H9 (cell line): ENCODE measurements around the gene MRPS18A. TPM values are rescaled to one million over a fixed set of nuclear protein-coding genes. Genes with fewer than 3 reads are reported as not detected.

ENCODE experiments used
- DNase-seq: peaks from one replicate; pipeline ENCODE4 v3.0.0-alpha.2; 2017
- H2AFZ ChIP-seq: one replicate; pipeline ENCODE4 v1.6.1; 2013; ENCODE audit warnings: mild to moderate bottlenecking, low read length, control low read depth, moderate library complexity
- H2AK5ac ChIP-seq: 2 replicates; pipeline ENCODE4 v1.6.1; 2013; ENCODE audit warnings: low read length, control low read depth, mixed read lengths; ENCODE audit not compliant: insufficient read length
- H2BK120ac ChIP-seq: one replicate; pipeline ENCODE4 v1.6.1; 2013; ENCODE audit warnings: low read depth, mild to moderate bottlenecking, low read length, control low read depth, inconsistent platforms; ENCODE audit not compliant: poor library complexity, severe bottlenecking
- H2BK12ac ChIP-seq: 2 replicates; pipeline ENCODE4 v1.6.1; 2013; ENCODE audit warnings: low read length, control low read depth, mixed read lengths, low read depth; ENCODE audit not compliant: insufficient read length
- H2BK15ac ChIP-seq: 2 replicates; pipeline ENCODE4 v1.6.1; 2013; ENCODE audit warnings: low read depth, low read length, control low read depth
- H2BK20ac ChIP-seq: one replicate; pipeline ENCODE4 v1.6.1; 2013; ENCODE audit warnings: low read depth, mild to moderate bottlenecking, low read length, control low read depth, inconsistent platforms; ENCODE audit not compliant: poor library complexity, severe bottlenecking
- H2BK5ac ChIP-seq: 2 replicates; pipeline ENCODE4 v1.6.1; 2013; ENCODE audit warnings: low read length, control low read depth, mixed read lengths; ENCODE audit not compliant: insufficient read length
- H3K14ac ChIP-seq: 2 replicates; pipeline ENCODE4 v1.6.1; 2013; ENCODE audit warnings: low read length, control low read depth; ENCODE audit not compliant: insufficient read depth
- H3K18ac ChIP-seq: 2 replicates; pipeline ENCODE4 v1.6.1; 2013; ENCODE audit warnings: low read depth, mild to moderate bottlenecking, mixed read lengths, low read length, control low read depth; ENCODE audit not compliant: insufficient read length
- H3K23ac ChIP-seq: 2 replicates; pipeline ENCODE4 v1.6.1; 2013; ENCODE audit warnings: low read length, control low read depth, mixed read lengths, low read depth; ENCODE audit not compliant: insufficient read length
- H3K23me2 ChIP-seq: 2 replicates; pipeline ENCODE4 v1.6.1; 2013; ENCODE audit warnings: low read depth, mild to moderate bottlenecking, mixed read lengths, low read length, control low read depth; ENCODE audit not compliant: insufficient read length, poor library complexity, severe bottlenecking
- H3K27ac ChIP-seq: 2 replicates; pipeline ENCODE4 v1.5.1; 2013; ENCODE audit warnings: low read length, control low read depth, mixed read lengths, low read depth; ENCODE audit not compliant: insufficient read length
- H3K27me3 ChIP-seq: 2 replicates; pipeline ENCODE4 v1.6.1; 2013; ENCODE audit warnings: low read length, control low read depth, inconsistent platforms; ENCODE audit not compliant: insufficient read depth
- H3K4ac ChIP-seq: 2 replicates; pipeline ENCODE4 v1.6.1; 2013; ENCODE audit warnings: low read depth, mild to moderate bottlenecking, control low read depth, inconsistent platforms, low read length, moderate library complexity
- H3K4me1 ChIP-seq: 2 replicates; pipeline ENCODE4 v1.6.1; 2013; ENCODE audit warnings: low read length, control low read depth, inconsistent platforms; ENCODE audit not compliant: insufficient read depth
- H3K4me2 ChIP-seq: 2 replicates; pipeline ENCODE4 v1.6.1; 2013; ENCODE audit warnings: low read length, control low read depth, mixed read lengths; ENCODE audit not compliant: insufficient read length, insufficient read depth
- H3K56ac ChIP-seq: 2 replicates; pipeline ENCODE4 v1.6.1; 2013; ENCODE audit warnings: low read depth, mild to moderate bottlenecking, mixed read lengths, low read length, control low read depth; ENCODE audit not compliant: insufficient read length
- H3K79me1 ChIP-seq: 2 replicates; pipeline ENCODE4 v1.6.1; 2013; ENCODE audit warnings: low read depth, mild to moderate bottlenecking, moderate library complexity, low read length, control low read depth, inconsistent platforms; ENCODE audit not compliant: insufficient read depth, poor library complexity, severe bottlenecking
- H3K79me2 ChIP-seq: 2 replicates; pipeline ENCODE4 v1.6.1; 2013; ENCODE audit warnings: low read length, control low read depth, inconsistent platforms; ENCODE audit not compliant: insufficient read depth
- H3K9ac ChIP-seq: 2 replicates; pipeline ENCODE4 v1.6.1; 2013; ENCODE audit warnings: low read length, control low read depth, mixed read lengths; ENCODE audit not compliant: insufficient read length; ENCODE audit errors: extremely low read depth
- H3K9me3 ChIP-seq: one replicate; pipeline ENCODE4 v1.6.1; 2013; ENCODE audit warnings: low read depth, low read length, inconsistent platforms; ENCODE audit not compliant: control insufficient read depth
- H3T11ph ChIP-seq: one replicate; pipeline ENCODE4 v1.6.1; 2013; ENCODE audit warnings: mild to moderate bottlenecking, low read length, control low read depth, inconsistent platforms
- H4K20me1 ChIP-seq: one replicate; pipeline ENCODE4 v1.6.1; 2013; ENCODE audit not compliant: control insufficient read depth, insufficient read length, insufficient read depth
- H4K5ac ChIP-seq: 2 replicates; pipeline ENCODE4 v1.6.1; 2013; ENCODE audit warnings: low read depth, mild to moderate bottlenecking, mixed read lengths, low read length, control low read depth; ENCODE audit not compliant: insufficient read length
- H4K8ac ChIP-seq: replicated peaks from 2 replicates; pipeline ENCODE4 v1.6.1; 2013; ENCODE audit warnings: low read length, control low read depth, mixed read lengths, low read depth; ENCODE audit not compliant: insufficient read length
- H4K91ac ChIP-seq: 2 replicates; pipeline ENCODE4 v1.6.1; 2013; ENCODE audit warnings: low read depth, mild to moderate bottlenecking, moderate library complexity, mixed read lengths, low read length, control low read depth; ENCODE audit not compliant: insufficient read length
- H3K27ac Mint-ChIP-seq, 3 experiments: 2 replicates in 2 of 3; 3 replicates in 1 of 3; pipeline ENCODE4 v1.8.0; 2020 to 2021; ENCODE audit warnings: mixed read lengths in 3 of 3, mild to moderate bottlenecking in 1 of 3, moderate library complexity in 1 of 3
- H3K27me3 Mint-ChIP-seq: 2 replicates; pipeline ENCODE4 v1.8.0; 2021; ENCODE audit warnings: low read depth, mild to moderate bottlenecking, moderate library complexity, mixed read lengths
- H3K36me3 Mint-ChIP-seq, 3 experiments: 2 replicates in 2 of 3; 3 replicates in 1 of 3; pipeline ENCODE4 v1.8.0; 2020 to 2021; ENCODE audit warnings: low read depth in 3 of 3, mixed read lengths in 3 of 3; ENCODE audit not compliant: insufficient read depth in 1 of 3
- H3K4me1 Mint-ChIP-seq, 2 experiments: 2 replicates each; pipeline ENCODE4 v1.8.0; 2020; ENCODE audit warnings: mixed read lengths in 2 of 2
- H3K4me3 Mint-ChIP-seq, 2 experiments: 2 replicates in 1 of 2; 3 replicates in 1 of 2; pipeline ENCODE4 v1.8.0; 2020 to 2021; ENCODE audit warnings: mild to moderate bottlenecking in 2 of 2, mixed read lengths in 2 of 2, moderate library complexity in 1 of 2
- H3K9me3 Mint-ChIP-seq, 2 experiments: 2 replicates in 1 of 2; 3 replicates in 1 of 2; pipeline ENCODE4 v1.8.0; 2020; ENCODE audit warnings: mild to moderate bottlenecking in 2 of 2, mixed read lengths in 2 of 2, moderate library complexity in 1 of 2
- WGBS: extraction: QIAGEN DNeasy Blood & Tissue Kit; methylation state at CpG from one replicate; pipeline ENCODE4 v1.1.7; 2013; ENCODE audit warnings: missing lambda C conversion rate, low lambda C conversion rate, mixed read lengths; ENCODE audit not compliant: insufficient read length; ENCODE audit errors: extremely low coverage; 5-methylcytosine and 5-hydroxymethylcytosine counted together
- total RNA-seq: library from RNA; stranded (reverse); gene quantifications from 2 replicates; pipeline ENCODE4 v1.2.1, GENCODE V29; 2021
- TF ChIP-seq, protein P1 (sequence below): fragments of 200-600 bp; sonication (generic); conservative IDR thresholded peaks from 3 replicates; pipeline ENCODE4 v1.8.0; 2021; ENCODE audit warnings: antibody characterized with exemption, mild to moderate bottlenecking

The MRPS18A gene
- total RNA-seq, 1 experiment from 2014 or later, result 65.1 TPM

- Mint-ChIP-seq H3K9me3 (no peaks in the 10 kb centered on the region), H3K27ac (no peak overlapping the region), H3K27me3 (no peaks in the 10 kb centered on the region), H3K36me3 (peaks cover 35 to 64% (median 40%) of the 10 kb centered on the region in 3 experiments; a peak in 6 of 7 replicates), H3K4me1 (peaks cover 9% of the 10 kb centered on the region in 2 experiments), H3K4me3 (no peak overlapping the region)
- Histone ChIP-seq H3K27me3 (no peaks in the 10 kb centered on the region; the same call in 1 of the 2 replicates), H2AK5ac (no peak overlapping the region), H3K79me2 (peaks cover 3% of the 10 kb centered on the region; the same call in 1 of the 2 replicates), H4K20me1 (no peaks in the 10 kb centered on the region), H3K4ac (no peak overlapping the region), H3T11ph (no peak overlapping the region), H3K23me2 (no peaks in the 10 kb centered on the region), H3K4me1 (no peaks in the 10 kb centered on the region), H2BK15ac (no peak overlapping the region), H3K9ac (no peak overlapping the region), H3K79me1 (peaks cover 2% of the 10 kb centered on the region), H3K23ac (no peak overlapping the region), H3K56ac (no peak overlapping the region), H3K4me2 (no peak overlapping the region), H3K14ac (no peak overlapping the region), H2BK5ac (no peak overlapping the region), H3K27ac (no peak overlapping the region), H2BK120ac (no peak overlapping the region), H4K8ac (no peak overlapping the region), H4K91ac (no peak overlapping the region), H2BK12ac (no peak overlapping the region), H2BK20ac (no peak overlapping the region), H3K18ac (no peak overlapping the region), H4K5ac (no peak overlapping the region), H3K9me3 (no peaks in the 10 kb centered on the region), H2AFZ (no peak overlapping the region)
- WGBS, result no CpG with 5 or more reads among the region's 6 CpGs
- no peak for DNase-seq
- TF ChIP-seq, protein P1, sequence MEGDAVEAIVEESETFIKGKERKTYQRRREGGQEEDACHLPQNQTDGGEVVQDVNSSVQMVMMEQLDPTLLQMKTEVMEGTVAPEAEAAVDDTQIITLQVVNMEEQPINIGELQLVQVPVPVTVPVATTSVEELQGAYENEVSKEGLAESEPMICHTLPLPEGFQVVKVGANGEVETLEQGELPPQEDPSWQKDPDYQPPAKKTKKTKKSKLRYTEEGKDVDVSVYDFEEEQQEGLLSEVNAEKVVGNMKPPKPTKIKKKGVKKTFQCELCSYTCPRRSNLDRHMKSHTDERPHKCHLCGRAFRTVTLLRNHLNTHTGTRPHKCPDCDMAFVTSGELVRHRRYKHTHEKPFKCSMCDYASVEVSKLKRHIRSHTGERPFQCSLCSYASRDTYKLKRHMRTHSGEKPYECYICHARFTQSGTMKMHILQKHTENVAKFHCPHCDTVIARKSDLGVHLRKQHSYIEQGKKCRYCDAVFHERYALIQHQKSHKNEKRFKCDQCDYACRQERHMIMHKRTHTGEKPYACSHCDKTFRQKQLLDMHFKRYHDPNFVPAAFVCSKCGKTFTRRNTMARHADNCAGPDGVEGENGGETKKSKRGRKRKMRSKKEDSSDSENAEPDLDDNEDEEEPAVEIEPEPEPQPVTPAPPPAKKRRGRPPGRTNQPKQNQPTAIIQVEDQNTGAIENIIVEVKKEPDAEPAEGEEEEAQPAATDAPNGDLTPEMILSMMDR, result no peak
Measured at GRCh38 chr6:43679057-43679456, 8.5 kb downstream of the MRPS18A start.
